GM06990 (cell line): ENCODE measurements around the gene NDN.

ENCODE experiments used
- DNase-seq: peaks from one replicate; pipeline ENCODE4 v3.0.0-alpha.2; 2011; ENCODE audit not compliant: insufficient read length; ENCODE audit errors: extremely low read depth
- H3K27me3 ChIP-seq: replicated peaks from 2 replicates; pipeline ENCODE4 v1.6.0; 2011; ENCODE audit warnings: low read length; ENCODE audit not compliant: control insufficient read depth, insufficient read depth
- H3K36me3 ChIP-seq: 2 replicates; pipeline ENCODE4 v1.5.1; 2011; ENCODE audit warnings: low read length; ENCODE audit not compliant: control insufficient read depth, insufficient read depth
- H3K4me3 ChIP-seq: replicated peaks from 2 replicates; pipeline ENCODE4 v1.5.1; 2011; ENCODE audit warnings: low read depth, mild to moderate bottlenecking, control low read depth, low read length
- CTCF ChIP-seq: IDR thresholded peaks from 2 replicates; pipeline ENCODE4 v1.5.1; 2011; ENCODE audit warnings: low read length, control low read depth, mild to moderate bottlenecking, inconsistent platforms; ENCODE audit not compliant: insufficient read depth, poor library complexity, severe bottlenecking

Gene NDN

GRCh38 chr15:23694592-23694991, 7.5 kb upstream of the NDN start:
- no peak for TF ChIP-seq CTCF
- Histone ChIP-seq H3K36me3 (no peaks in the 10 kb centered on the region), H3K27me3 (no peaks in the 10 kb centered on the region), H3K4me3 (no peak overlapping the region)
- no peak for DNase-seq

GRCh38 chr15:23690450-23690852, 3.3 kb upstream of the NDN start:
- DNase-seq: no peak
- TF ChIP-seq CTCF: no peak
- no peak overlapping the region for H3K4me3 ChIP-seq

GRCh38 chr15:23690015-23690414, 2.9 kb upstream of the NDN start:
- H3K27me3 ChIP-seq: no peaks in the 10 kb centered on the region
- DNase-seq: no peak

More at GRCh38 chr15:23690450-23690852, 3.3 kb upstream of the NDN start:
- H3K36me3 ChIP-seq: no peaks in the 10 kb centered on the region
- H3K27me3 ChIP-seq: no peaks in the 10 kb centered on the region

GRCh38 chr15:23686466-23687142, 501 bp downstream of the NDN start:
- TF ChIP-seq CTCF: no peak
- Histone ChIP-seq H3K27me3 (no peaks in the 10 kb centered on the region), H3K36me3 (no peaks in the 10 kb centered on the region), H3K4me3 (no peak overlapping the region)
- no peak for DNase-seq

More at GRCh38 chr15:23690015-23690414, 2.9 kb upstream of the NDN start:
- H3K36me3 ChIP-seq: no peaks in the 10 kb centered on the region
- no peak for TF ChIP-seq CTCF
- no peak overlapping the region for H3K4me3 ChIP-seq

GRCh38 chr15:23671481-23671880, 15.6 kb downstream of the NDN start:
- H3K4me3 ChIP-seq: no peak overlapping the region
- no peak for TF ChIP-seq CTCF
- no peak for DNase-seq
- H3K27me3 ChIP-seq: no peaks in the 10 kb centered on the region
- no peaks in the 10 kb centered on the region for H3K36me3 ChIP-seq

- Histone ChIP-seq H3K36me3 (no peaks in the 10 kb centered on the region), H3K27me3 (no peaks in the 10 kb centered on the region), H3K4me3 (no peak overlapping the region)
- TF ChIP-seq CTCF: no peak
- DNase-seq: no peak
These were observed 16.1 kb downstream of the NDN start for GRCh38 chr15:23670970-23671369.
